HG03097 (cell line): ENCODE results near the gene TTLL11.
"Not testable (repeated sequence)": the region's sequence is repeated elsewhere in the genome, so short reads cannot be mapped to it uniquely, and the experiment has no call there.

Source experiments
- ATAC-seq: cut with Tn5 transposase; IDR thresholded peaks from one replicate; pipeline ENCODE4 v1.9.1; 2021; ENCODE audit not compliant: unreplicated experiment, low FRiP score

TTLL11 gene

DNA sequence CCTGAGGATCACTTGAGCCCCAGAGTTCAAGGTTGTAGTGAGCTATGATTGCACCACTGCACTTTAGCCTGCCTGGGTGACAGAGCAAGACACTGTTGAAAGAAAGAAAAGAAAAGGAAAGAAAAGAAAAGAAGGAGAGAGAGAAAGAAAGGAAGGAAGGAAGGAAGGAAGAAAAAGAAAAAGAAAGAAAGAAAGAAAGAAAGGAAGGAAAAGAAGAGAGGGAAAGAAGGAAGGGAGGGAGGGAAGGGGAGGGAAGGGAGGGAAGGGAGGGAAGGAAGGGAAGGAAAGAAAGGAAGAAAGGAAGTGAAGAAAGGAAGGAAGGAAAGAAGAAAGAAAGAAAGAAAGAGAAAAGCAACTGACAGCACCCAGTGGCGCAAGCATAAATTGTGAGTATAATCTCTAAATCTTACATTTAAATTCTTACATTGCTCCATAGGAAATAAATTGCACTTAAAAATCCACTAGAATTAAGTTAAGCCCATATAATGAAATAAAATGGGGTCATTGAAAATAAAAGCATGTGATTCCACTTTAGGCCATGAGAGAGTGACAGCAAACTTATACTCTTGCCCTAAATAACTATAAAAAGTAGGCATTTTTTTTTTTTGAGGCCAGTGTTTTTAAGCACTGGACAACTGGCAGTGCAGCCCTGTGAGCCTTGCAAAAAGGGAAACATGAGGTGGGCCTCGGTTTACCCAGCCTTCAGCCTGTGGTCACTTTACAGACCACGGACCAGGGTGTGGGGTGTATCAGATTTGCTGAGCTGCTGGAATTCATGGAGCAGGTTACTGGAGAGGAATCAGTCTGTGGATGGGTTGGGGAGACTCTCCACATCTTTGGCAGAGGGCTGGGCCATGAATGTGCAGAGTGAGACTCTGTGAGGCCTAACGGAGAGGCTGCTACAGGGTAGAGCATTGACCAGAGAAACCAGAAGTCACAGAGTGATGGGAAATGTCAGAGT is 175.5 kb downstream of the TTLL11 start:
- no peak for ATAC-seq

- ATAC-seq = no peak
These were observed 177.8 kb downstream of the TTLL11 start for GRCh38 chr9:121915304-121915625.

GRCh38 chr9:121914604-121915303 is 178.4 kb downstream of the TTLL11 start:
- no peak for ATAC-seq

GRCh38 chr9:121914017-121914595 is 179.0 kb downstream of the TTLL11 start:
- ATAC-seq = no peak

- ATAC-seq = no peak
These were observed 180.1 kb downstream of the TTLL11 start for GRCh38 chr9:121912812-121913627.

DNA sequence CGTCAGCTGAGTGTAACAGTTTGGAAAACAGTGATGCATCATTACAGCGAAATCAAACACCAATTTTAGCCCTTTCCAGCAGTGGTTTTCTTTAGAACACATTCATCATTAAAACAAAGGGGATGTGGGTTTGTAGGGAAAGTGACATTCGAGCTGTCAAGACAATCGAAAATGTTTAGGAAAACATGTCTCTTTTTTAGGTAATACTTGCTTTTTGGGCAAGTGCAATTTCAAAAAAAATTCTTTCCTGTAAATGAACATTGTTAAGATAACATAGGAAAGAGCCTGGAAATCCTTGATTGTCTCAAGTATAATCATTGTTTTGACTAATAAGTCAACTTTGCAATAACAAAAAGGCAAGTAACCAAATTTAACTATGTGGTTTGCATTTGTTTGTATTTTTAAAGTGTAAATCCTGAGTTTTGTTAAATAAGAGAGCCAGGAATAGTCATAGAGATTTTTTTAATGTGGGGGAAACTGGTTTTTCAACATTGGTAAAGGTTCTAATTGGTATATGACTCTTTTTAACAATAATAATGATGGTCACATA is 182.5 kb downstream of the TTLL11 start:
- no peak for ATAC-seq

DNA sequence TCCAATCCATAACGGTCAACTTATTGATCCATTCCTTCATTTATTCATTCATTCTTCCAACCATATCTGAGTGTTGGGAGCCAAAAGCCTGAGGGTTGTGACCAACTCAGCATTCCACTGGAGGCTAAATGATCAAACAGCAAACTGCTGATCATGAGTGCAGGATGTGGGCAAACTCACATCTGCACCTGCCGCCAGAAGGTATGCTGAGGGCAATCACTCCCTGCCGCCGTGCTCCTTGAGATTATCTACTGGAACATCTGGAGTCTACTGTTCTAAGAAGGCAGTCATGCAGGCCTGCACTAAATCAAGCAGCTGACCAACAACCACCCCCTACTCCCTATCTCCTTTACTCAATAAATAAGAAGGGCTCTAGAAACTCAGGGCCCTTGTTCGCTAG is 184.0 kb downstream of the TTLL11 start:
- ATAC-seq = no peak

- ATAC-seq = no peak
These were observed 186.8 kb downstream of the TTLL11 start for GRCh38 chr9:121906074-121906870.

DNA sequence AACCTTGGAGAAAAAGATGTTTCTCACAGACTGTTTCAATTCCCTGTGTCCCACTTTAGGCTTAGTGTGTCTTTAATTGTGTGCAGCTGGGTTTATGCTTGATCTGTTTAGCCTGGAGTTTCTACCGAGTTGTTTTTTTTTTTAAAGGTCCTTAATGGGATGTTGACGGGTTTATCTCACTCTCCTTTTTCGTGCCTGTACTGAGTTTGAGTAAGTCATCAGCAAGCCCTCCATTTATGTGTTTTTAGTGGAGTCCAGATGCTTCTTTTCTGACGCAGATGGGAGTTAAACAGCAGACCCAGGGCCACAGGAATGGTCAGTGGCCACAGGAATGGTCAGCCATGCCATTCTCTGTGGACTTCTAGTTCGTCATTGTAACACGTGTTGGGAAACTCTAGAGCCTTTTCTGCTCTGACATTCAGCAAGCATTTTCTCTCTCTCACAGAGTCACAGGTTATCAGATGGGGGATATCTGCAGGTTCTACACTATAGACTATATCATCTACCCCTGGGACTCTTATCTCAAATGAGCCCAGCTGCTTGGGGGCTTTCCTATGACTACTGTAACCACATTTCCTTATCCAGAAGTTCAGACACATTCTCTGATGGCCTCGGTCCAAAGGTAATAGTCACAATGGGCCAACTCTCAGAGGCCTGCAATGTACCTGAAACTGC is 190.5 kb downstream of the TTLL11 start:
- no peak for ATAC-seq

- ATAC-seq = no peak
These were observed 191.5 kb downstream of the TTLL11 start for GRCh38 chr9:121901616-121902015.

- ATAC-seq = no peak
These were observed 192.9 kb downstream of the TTLL11 start for GRCh38 chr9:121900163-121900562.

GRCh38 chr9:121898856-121899255 is 194.3 kb downstream of the TTLL11 start:
- ATAC-seq = no peak

- no peak for ATAC-seq
These were observed 196.0 kb downstream of the TTLL11 start for GRCh38 chr9:121897140-121897539.

GRCh38 chr9:121896545-121896943 is 196.6 kb downstream of the TTLL11 start:
- ATAC-seq = no peak

- ATAC-seq = no peak
These were observed 197.1 kb downstream of the TTLL11 start for GRCh38 chr9:121895818-121896544.

DNA sequence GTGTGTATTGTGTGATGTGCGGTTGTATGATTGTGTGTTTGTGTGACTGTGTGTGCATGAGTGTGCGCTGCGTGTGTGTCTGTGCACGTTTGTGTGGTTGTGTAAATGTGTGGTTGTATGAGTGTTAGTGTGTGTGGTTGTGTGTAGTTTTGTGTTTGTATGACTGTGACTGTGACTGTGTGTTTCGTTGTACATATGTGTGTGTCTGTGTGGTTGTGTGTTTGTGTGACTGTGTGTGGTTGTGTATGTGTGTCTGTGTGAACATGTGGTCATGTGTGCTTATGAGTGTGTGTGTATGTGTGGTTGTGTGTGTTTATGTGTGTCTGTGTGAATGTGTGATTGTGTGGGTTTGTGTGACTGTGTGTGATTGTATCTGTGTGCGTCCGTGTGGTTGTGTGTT is 197.8 kb downstream of the TTLL11 start:
- ATAC-seq = no peak

DNA sequence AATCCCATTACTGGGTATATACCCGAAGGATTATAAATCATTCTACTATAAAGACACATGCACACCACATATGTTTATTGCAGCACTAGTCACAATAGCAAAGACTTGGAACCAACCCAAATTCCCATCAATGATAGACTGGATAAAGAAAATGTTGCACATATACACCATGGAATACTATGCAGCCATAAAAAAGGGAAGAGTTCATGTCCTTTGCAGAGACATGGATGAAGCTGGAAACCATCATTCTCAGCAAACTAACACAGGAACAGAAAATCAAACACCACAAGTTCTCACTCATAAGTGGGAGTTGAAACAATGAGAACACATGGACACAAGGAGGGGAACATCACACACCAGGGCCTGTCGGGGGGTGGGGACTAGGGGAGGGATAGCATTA is 198.7 kb downstream of the TTLL11 start:
- ATAC-seq = not testable (repeated sequence)

DNA sequence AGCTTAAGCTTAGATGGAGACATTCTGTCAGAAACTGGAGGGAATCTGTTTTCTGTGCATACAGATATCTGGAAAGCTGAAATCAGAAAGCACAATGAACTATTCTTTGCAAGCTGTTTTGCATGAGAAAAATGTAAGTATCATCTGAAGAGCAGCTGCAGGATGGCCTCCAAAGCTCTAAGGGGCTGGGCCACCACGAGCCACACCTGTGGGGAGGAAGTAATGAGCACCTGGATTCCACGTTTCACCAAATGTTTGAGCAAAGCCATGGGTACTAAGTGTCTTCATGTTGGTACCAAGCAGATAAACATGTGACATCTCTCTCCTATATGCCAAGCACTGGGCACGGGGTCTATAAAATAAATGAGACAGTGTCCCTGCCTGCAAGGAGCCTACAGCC is 199.3 kb downstream of the TTLL11 start:
- no peak for ATAC-seq
